Esophagus muscularis mucosa (tissue), 4 donors: ENCODE measurements around the gene LRATD1. TPM values are rescaled to one million over a fixed set of nuclear protein-coding genes. Genes with fewer than 3 reads are reported as not detected.
A peak's percentile ranks its signal among the peaks of the same experiment; 100 is the strongest.

Experiments used
- DNase-seq: peaks from one replicate; pipeline ENCODE4 v3.0.0-alpha.2; 2017; ENCODE audit errors: extremely low spot score
- H3K27ac ChIP-seq, 4 donors: fragments of 200-600 bp; sonication (generic); replicated peaks in 1 of 4; 1 replicate in 3 of 4; 2 replicates in 1 of 4; pipeline ENCODE4 v1.5.1; 2016 to 2019; ENCODE audit warnings: mild to moderate bottlenecking in 1 of 4
- H3K27me3 ChIP-seq, 4 donors: fragments of 200-600 bp; sonication (generic); one replicate each; pipeline versions ENCODE4 v1.5.1 to v1.6.0; 2016 to 2019
- H3K36me3 ChIP-seq, 4 donors: fragments of 200-600 bp; sonication (generic); one replicate each; pipeline ENCODE4 v1.5.1; 2016 to 2019
- H3K4me1 ChIP-seq, 4 donors: fragments of 200-600 bp; sonication (generic); one replicate each; pipeline ENCODE4 v1.5.1; 2016 to 2019
- H3K4me3 ChIP-seq, 4 donors: fragments of 200-600 bp; sonication (generic); 1 replicate in 2 of 4; 2 replicates in 2 of 4; pipeline ENCODE4 v1.5.1; 2016 to 2019; ENCODE audit warnings: mild to moderate bottlenecking in 4 of 4, moderate library complexity in 1 of 4
- H3K9me3 ChIP-seq, 4 donors: fragments of 200-600 bp; sonication (generic); 1 replicate in 3 of 4; 2 replicates in 1 of 4; pipeline ENCODE4 v1.5.1; 2016 to 2019
- CTCF ChIP-seq, 3 experiments: fragments of 200-600 bp in 2 of 3; fragments of 450-650 bp in 1 of 3; sonication (generic) in 2 of 3; IDR thresholded peaks; one replicate each; pipeline ENCODE4 v1.5.1; 2017 to 2019; ENCODE audit warnings: antibody characterized with exemption in 3 of 3, mild to moderate bottlenecking in 2 of 3, moderate library complexity in 1 of 3
- EP300 ChIP-seq: sonication (generic); formaldehyde crosslinking; IDR thresholded peaks from one replicate; pipeline ENCODE4 v1.6.1; 2017; ENCODE audit warnings: antibody characterized with exemption
- POLR2A ChIP-seq: fragments of 450-650 bp; IDR thresholded peaks from one replicate; pipeline ENCODE4 v1.6.1; 2017; ENCODE audit warnings: antibody characterized with exemption, moderate library complexity, mild to moderate bottlenecking, low read depth
- POLR2AphosphoS5 ChIP-seq, 2 donors: sonication (generic); formaldehyde crosslinking; IDR thresholded peaks; one replicate each; pipeline ENCODE4 v1.6.1; 2017; ENCODE audit warnings: antibody characterized with exemption in 2 of 2
- WGBS: methylation state at CpG from one replicate; pipeline ENCODE4 v1.1.5; 2018; 5-methylcytosine and 5-hydroxymethylcytosine counted together
- intact Hi-C: fragments of 100-400 bp; cut with DNase I; formaldehyde crosslinking; loops from one replicate; pipeline ENCODE4 v1.15.1; 2023
- total RNA-seq, 4 donors: library from RNA; depleted of rRNA; stranded (reverse); fragments of >200 nt; gene quantifications; one replicate each; pipeline versions ENCODE4 v1.1.0 to v1.2.1, GENCODE V29; 2016

Gene LRATD1
- total RNA-seq, 4 donors from 2014 or later, result 5.6 to 12.5 (median 10.7) TPM

GRCh38 chr2:14634489-14635390 lies 2.2 kb downstream of the LRATD1 start:
- peak overlapping the region; percentile 60 to 69 (median 62) for H3K4me3 ChIP-seq
- peaks cover 0 to 35% (median 0%) of the 10 kb centered on the region in 4 donors for H3K27me3 ChIP-seq
- no peaks in the 10 kb centered on the region for H3K9me3 ChIP-seq
- H3K36me3 ChIP-seq, result no peaks in the 10 kb centered on the region
- intact Hi-C loops, result loop anchor here (5.0 to 10.0 kb wide), 2 partner anchors 207 to 410 kb away; no protein-coding TSS in a partner anchor
- DNase-seq, result no peak
- peak; percentile 51 to 86 (median 66) for TF ChIP-seq CTCF (IDR thresholded peaks at IDR 0.05)
- no peak for TF ChIP-seq POLR2A
- no peak for TF ChIP-seq EP300
- TF ChIP-seq POLR2AphosphoS5 (IDR thresholded peaks at IDR 0.05), result peak; percentile 58 to 63
- H3K27ac ChIP-seq, result peak overlapping the region; percentile 81 to 92 (median 88)
- WGBS, result 3% methylated on average over 34 of the region's 81 CpGs
- peaks cover 23 to 54% (median 43%) of the 10 kb centered on the region in 4 donors for H3K4me1 ChIP-seq

DNA sequence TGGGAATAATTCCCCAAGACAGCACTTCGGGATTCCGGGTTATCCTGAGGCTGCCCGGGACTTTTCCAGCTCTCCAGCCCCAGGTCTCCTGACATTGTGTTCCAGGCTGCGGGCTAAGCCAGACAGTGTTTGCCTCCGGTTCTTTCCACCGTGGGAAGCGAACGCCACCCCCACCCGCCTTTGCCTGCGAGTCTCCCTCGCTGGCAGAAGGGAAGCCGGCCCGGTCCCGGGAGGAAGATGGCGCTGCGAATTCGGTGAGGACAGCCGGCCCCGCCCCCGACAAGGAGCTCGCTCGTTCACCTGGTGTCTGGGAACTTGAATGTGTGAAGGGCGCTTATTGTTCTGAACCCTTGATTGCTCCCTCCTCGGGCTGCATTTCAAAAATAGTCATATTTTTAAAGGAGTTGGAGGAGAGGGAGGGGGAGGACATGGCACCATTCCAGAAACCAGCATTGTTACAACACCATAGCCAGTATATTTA lies 2.9 kb downstream of the LRATD1 start:
- H3K27ac ChIP-seq, result peak overlapping the region; percentile 81 to 92 (median 88)
- intact Hi-C loops, result loop anchor here (10.0 kb wide), 1 partner anchor 409 kb away; no protein-coding TSS in a partner anchor
- TF ChIP-seq CTCF (IDR thresholded peaks at IDR 0.05) (peak in 1 of 3 experiments; percentile 23), POLR2A (no peak), POLR2AphosphoS5 (IDR thresholded peaks at IDR 0.05) (peak; percentile 30 to 51)

GRCh38 chr2:14638488-14638887 lies 6.0 kb downstream of the LRATD1 start:
- TF ChIP-seq POLR2A (no peak), POLR2AphosphoS5 (IDR thresholded peaks at IDR 0.05) (no peak), CTCF (IDR thresholded peaks at IDR 0.05) (no peak), EP300 (no peak)
- Histone ChIP-seq H3K4me3 (no peak overlapping the region), H3K27ac (no peak overlapping the region), H3K9me3 (no peaks in the 10 kb centered on the region), H3K36me3 (no peaks in the 10 kb centered on the region), H3K4me1 (peaks cover 15 to 37% (median 27%) of the 10 kb centered on the region in 4 donors), H3K27me3 (peaks cover 0 to 19% (median 0%) of the 10 kb centered on the region in 4 donors)
- 86% methylated on average over 2 of the region's 2 CpGs for WGBS
- intact Hi-C loops, result loop anchor here (10.0 kb wide), 1 partner anchor 406 kb away; no protein-coding TSS in a partner anchor
- DNase-seq, result no peak

More for the DNA sequence above, 2.9 kb downstream of the LRATD1 start:
- peaks cover 23 to 54% (median 43%) of the 10 kb centered on the region in 4 donors for H3K4me1 ChIP-seq
- DNase-seq, result no peak
- WGBS, result under 1% methylated on average over 13 of the region's 24 CpGs
- peaks cover 0 to 35% (median 0%) of the 10 kb centered on the region in 4 donors for H3K27me3 ChIP-seq
- peak overlapping the region; percentile 60 to 69 (median 62) for H3K4me3 ChIP-seq
- H3K36me3 ChIP-seq, result no peaks in the 10 kb centered on the region
- no peaks in the 10 kb centered on the region for H3K9me3 ChIP-seq

- Histone ChIP-seq H3K4me3 (no peak overlapping the region), H3K9me3 (no peaks in the 10 kb centered on the region), H3K4me1 (peaks cover under 1 to 11% (median 4%) of the 10 kb centered on the region in 4 donors), H3K27me3 (no peaks in the 10 kb centered on the region), H3K36me3 (no peaks in the 10 kb centered on the region), H3K27ac (no peak overlapping the region)
- intact Hi-C loops, result no loop called here
- TF ChIP-seq POLR2AphosphoS5 (IDR thresholded peaks at IDR 0.05) (no peak), CTCF (IDR thresholded peaks at IDR 0.05) (no peak), EP300 (no peak), POLR2A (no peak)
- WGBS, result 79% methylated on average over 4 of the region's 4 CpGs
- DNase-seq, result no peak
These were observed 8.6 kb downstream of the LRATD1 start for GRCh38 chr2:14641116-14641515.
